Right atrium auricular region (tissue), 2 donors: ENCODE data around the gene ARFGAP1. TPM values are rescaled to one million over a fixed set of nuclear protein-coding genes. Genes with fewer than 3 reads are reported as not detected.

ENCODE experiments used
- DNase-seq: peaks from one replicate; pipeline ENCODE4 v3.0.0-alpha.2; 2019; ENCODE audit warnings: low spot score
- H3K27ac ChIP-seq, 2 donors: fragments of 200-600 bp; sonication (generic); 1 replicate in 1 of 2; 2 replicates in 1 of 2; pipeline ENCODE4 v1.5.1; 2016 to 2019
- H3K27me3 ChIP-seq, 2 donors: fragments of 200-600 bp; sonication (generic); one replicate each; pipeline versions ENCODE4 v1.5.1 to v1.6.0; 2017 to 2019
- H3K36me3 ChIP-seq: fragments of 200-600 bp; sonication (generic); one replicate; pipeline ENCODE4 v1.5.1; 2016
- H3K4me1 ChIP-seq, 2 donors: fragments of 200-600 bp; sonication (generic); one replicate each; pipeline versions ENCODE4 v1.5.1 to v1.6.0; 2017 to 2019
- H3K4me3 ChIP-seq, 2 donors: fragments of 200-600 bp; sonication (generic); 1 replicate in 1 of 2; 2 replicates in 1 of 2; pipeline ENCODE4 v1.5.1; 2017 to 2019; ENCODE audit warnings: mild to moderate bottlenecking in 1 of 2, moderate library complexity in 1 of 2
- H3K9me3 ChIP-seq, 2 donors: fragments of 200-600 bp; sonication (generic); one replicate each; pipeline ENCODE4 v1.5.1; 2019
- total RNA-seq, 2 donors: library from RNA; depleted of rRNA; stranded (reverse); fragments of >200 nt; gene quantifications; one replicate each; pipeline ENCODE4 v1.1.0, GENCODE V29; 2016
- TF ChIP-seq, protein P1 (sequence below), 2 donors: fragments of 200-600 bp; sonication (generic); IDR thresholded peaks; one replicate each; pipeline ENCODE4 v1.5.1; 2019; ENCODE audit warnings: antibody characterized with exemption in 2 of 2

The ARFGAP1 gene
- total RNA-seq, 2 donors from 2014 or later, result 19.1 to 20.7 TPM

DNA sequence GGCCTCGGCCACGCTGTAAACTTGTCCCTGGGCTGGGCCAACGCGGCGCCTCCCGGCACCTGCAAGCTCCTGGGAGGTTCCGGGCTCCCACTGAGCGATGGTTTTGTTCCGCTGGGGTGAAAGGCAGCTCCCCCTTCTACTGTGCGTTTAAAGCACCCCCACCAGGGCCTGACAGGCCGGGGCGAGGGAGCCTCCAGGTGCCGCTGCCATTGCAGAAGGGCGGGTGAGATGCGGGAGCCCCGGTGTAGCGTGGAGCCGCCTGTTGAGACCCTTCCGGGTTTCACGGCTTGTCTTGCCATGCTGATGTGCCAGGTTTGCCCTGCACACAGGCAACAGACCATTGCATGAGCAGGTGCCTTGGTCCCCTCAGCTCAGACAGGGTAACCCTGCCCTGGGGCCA is 23.2 kb downstream of the ARFGAP1 start:
- H3K27ac ChIP-seq, result no peak overlapping the region
- H3K27me3 ChIP-seq, result peaks cover 4 to 26% of the 10 kb centered on the region in 2 donors
- H3K4me3 ChIP-seq, result no peak overlapping the region
- DNase-seq, result no peak
- peaks cover 0 to 2% of the 10 kb centered on the region in 2 donors for H3K9me3 ChIP-seq
- TF ChIP-seq, protein P1, sequence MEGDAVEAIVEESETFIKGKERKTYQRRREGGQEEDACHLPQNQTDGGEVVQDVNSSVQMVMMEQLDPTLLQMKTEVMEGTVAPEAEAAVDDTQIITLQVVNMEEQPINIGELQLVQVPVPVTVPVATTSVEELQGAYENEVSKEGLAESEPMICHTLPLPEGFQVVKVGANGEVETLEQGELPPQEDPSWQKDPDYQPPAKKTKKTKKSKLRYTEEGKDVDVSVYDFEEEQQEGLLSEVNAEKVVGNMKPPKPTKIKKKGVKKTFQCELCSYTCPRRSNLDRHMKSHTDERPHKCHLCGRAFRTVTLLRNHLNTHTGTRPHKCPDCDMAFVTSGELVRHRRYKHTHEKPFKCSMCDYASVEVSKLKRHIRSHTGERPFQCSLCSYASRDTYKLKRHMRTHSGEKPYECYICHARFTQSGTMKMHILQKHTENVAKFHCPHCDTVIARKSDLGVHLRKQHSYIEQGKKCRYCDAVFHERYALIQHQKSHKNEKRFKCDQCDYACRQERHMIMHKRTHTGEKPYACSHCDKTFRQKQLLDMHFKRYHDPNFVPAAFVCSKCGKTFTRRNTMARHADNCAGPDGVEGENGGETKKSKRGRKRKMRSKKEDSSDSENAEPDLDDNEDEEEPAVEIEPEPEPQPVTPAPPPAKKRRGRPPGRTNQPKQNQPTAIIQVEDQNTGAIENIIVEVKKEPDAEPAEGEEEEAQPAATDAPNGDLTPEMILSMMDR (IDR thresholded peaks at IDR 0.05), result no peak
- H3K4me1 ChIP-seq, result peaks cover 0 to 5% of the 10 kb centered on the region in 2 donors
- H3K36me3 ChIP-seq, result no peaks in the 10 kb centered on the region

DNA sequence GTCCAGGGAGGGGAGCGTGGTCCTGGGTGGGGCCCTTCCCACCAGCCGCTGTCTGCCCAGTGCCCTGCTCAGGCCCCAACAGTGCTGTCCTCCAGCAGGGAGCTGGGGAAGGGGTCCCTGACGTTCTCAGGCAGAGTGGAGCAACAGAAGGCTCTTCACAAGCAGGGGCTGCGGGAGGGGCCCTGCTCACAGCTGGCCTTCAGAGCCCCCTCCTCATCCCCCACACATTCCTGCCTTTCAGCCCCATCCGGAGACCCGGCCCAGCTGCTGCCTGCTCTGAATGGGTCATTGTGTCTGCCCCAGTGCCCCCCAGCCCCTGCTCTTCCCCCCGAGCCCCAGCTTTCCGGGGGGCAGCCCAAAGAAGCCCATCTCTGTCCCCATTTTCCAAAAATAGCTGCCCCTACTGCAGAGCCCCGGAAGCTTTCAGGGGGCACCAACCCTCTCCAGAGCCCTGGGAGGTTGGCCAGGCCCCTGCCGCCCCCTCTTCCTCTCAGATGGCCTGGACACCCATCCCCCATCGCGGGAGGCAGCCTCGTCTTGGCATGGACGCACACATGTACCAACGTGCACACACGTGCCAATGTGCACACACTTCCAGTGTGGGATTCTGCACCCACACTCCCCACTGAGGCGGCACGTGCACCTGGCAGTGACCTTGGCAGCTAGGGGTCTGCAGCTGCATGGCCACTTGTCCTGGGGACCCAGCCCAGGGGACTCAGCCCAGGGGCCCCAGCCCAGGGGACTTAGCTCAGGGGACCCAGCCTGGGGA is 24.1 kb downstream of the ARFGAP1 start:
- Histone ChIP-seq H3K4me1 (no peaks in the 10 kb centered on the region), H3K27me3 (peaks cover 4 to 26% of the 10 kb centered on the region in 2 donors), H3K4me3 (no peak overlapping the region), H3K9me3 (peaks cover 0 to 11% of the 10 kb centered on the region in 2 donors), H3K36me3 (no peaks in the 10 kb centered on the region), H3K27ac (no peak overlapping the region)
- DNase-seq, result no peak
- TF ChIP-seq, protein P1 (IDR thresholded peaks at IDR 0.05), result no peak

DNA sequence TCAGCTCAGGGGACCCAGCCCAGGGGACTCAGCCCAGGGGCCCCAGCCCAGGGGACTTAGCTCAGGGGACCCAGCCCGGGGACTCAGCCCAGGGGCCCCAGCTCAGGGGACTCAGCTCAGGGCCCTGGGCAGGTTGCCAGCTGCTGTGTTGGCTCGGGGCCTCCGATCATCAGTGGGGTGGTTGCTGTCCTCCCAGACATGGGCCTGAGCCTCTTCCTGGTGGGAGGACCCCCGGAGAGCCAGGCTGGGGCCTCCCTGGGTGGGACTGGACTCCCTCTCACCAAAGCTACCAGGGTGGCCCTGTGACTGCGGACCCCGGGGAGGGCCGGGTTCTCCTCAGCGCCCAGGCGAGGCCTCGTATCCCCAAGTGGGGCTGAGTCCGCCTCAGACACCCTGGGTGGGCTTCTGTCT is 24.8 kb downstream of the ARFGAP1 start:
- no peak for DNase-seq
- H3K9me3 ChIP-seq, result peaks cover 0 to 18% of the 10 kb centered on the region in 2 donors
- no peaks in the 10 kb centered on the region for H3K4me1 ChIP-seq
- H3K4me3 ChIP-seq, result no peak overlapping the region
- H3K27me3 ChIP-seq, result peaks cover 4 to 26% of the 10 kb centered on the region in 2 donors
- H3K27ac ChIP-seq, result no peak overlapping the region
- TF ChIP-seq, protein P1 (IDR thresholded peaks at IDR 0.05), result no peak
- no peaks in the 10 kb centered on the region for H3K36me3 ChIP-seq

DNA sequence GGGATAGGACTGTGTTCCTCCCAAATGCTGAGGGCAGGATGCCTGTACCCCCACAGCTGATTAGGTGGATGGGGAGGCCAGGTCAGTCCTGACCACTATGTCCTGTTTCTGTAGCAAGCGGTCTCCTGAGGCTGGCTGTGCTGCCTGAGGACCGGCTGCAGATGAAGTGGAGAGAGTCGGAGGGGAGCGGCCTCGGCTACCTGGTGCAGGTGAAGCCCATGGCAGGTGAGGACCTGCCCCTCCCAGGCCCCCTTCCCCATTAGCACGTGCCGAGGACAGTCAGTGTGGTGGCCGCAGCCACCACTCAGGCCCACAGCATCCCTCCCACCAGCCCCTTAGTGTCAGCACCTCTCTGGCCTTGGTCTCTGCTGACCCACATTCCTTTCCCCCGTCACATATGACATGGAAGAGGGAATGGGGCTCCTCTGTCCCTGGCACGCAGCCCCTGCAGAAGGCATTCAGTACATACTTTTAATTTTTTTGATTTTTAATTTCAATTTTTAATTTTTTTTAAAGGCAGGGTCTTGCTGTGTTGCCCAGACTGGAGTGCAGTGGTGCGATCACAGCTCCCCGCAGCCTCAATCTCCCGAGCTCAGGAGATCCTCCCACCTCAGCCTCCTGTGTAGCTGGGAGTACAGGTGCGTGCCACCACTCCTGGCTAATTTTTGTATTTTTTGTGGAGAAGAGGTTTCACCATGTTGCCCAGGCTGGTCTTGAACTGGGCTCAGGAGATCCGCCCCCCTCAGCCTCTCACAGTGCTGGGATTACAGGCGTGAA is 25.4 kb downstream of the ARFGAP1 start:
- no peak overlapping the region for H3K4me3 ChIP-seq
- TF ChIP-seq, protein P1 (IDR thresholded peaks at IDR 0.05), result no peak
- no peak for DNase-seq

DNA sequence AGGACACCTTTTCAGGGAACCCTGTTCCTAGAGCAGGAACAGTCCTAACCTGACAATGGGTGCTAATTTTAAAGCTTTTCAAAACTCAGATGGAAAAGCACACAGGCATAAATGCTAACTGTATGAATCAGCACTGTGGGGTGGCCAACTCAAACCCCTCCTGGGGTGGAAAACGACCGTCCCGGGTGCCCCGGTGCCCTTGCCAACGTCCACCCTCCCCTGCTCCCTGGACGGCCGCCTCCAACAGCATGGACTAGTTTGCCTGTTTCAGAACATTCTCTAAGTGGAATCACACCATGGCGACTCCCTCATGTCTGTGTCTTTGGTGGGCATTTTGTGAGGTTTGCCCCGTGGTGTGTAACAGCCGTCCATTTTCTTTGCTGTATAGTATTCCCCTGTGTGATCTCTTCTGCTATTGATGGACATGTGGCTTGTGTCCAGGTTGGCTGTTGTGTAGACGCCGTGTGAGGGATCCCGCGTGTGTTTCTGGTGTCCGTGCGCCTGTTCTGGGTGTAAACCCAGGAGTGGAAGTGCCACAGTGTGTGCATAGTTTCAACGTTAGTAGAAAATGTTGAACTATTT is 26.2 kb downstream of the ARFGAP1 start:
- H3K27me3 ChIP-seq, result peaks cover 4 to 26% of the 10 kb centered on the region in 2 donors

More for the DNA sequence above, 25.4 kb downstream of the ARFGAP1 start:
- Histone ChIP-seq H3K36me3 (no peaks in the 10 kb centered on the region), H3K27me3 (peaks cover 4 to 26% of the 10 kb centered on the region in 2 donors), H3K4me1 (no peaks in the 10 kb centered on the region), H3K9me3 (peaks cover 0 to 21% of the 10 kb centered on the region in 2 donors), H3K27ac (no peak overlapping the region)

More for the DNA sequence above, 26.2 kb downstream of the ARFGAP1 start:
- Histone ChIP-seq H3K4me1 (no peaks in the 10 kb centered on the region), H3K4me3 (no peak overlapping the region), H3K36me3 (no peaks in the 10 kb centered on the region), H3K9me3 (peaks cover 0 to 21% of the 10 kb centered on the region in 2 donors), H3K27ac (no peak overlapping the region)
- TF ChIP-seq, protein P1 (IDR thresholded peaks at IDR 0.05), result no peak
- no peak for DNase-seq
